H9 (cell line): Measurements from ENCODE around the gene NPIPA3. TPM values are rescaled to one million over a fixed set of nuclear protein-coding genes. Genes with fewer than 3 reads are reported as not detected.
"Not testable (repeated sequence)": the region's sequence is repeated elsewhere in the genome, so short reads cannot be mapped to it uniquely, and the experiment has no call there.

Experiments
- DNase-seq: peaks from one replicate; pipeline ENCODE4 v3.0.0-alpha.2; 2017
- H2AFZ ChIP-seq: one replicate; pipeline ENCODE4 v1.6.1; 2013; ENCODE audit warnings: mild to moderate bottlenecking, low read length, control low read depth, moderate library complexity
- H2AK5ac ChIP-seq: 2 replicates; pipeline ENCODE4 v1.6.1; 2013; ENCODE audit warnings: low read length, control low read depth, mixed read lengths; ENCODE audit not compliant: insufficient read length
- H2BK120ac ChIP-seq: one replicate; pipeline ENCODE4 v1.6.1; 2013; ENCODE audit warnings: low read depth, mild to moderate bottlenecking, low read length, control low read depth, inconsistent platforms; ENCODE audit not compliant: poor library complexity, severe bottlenecking
- H2BK12ac ChIP-seq: 2 replicates; pipeline ENCODE4 v1.6.1; 2013; ENCODE audit warnings: low read length, control low read depth, mixed read lengths, low read depth; ENCODE audit not compliant: insufficient read length
- H2BK15ac ChIP-seq: 2 replicates; pipeline ENCODE4 v1.6.1; 2013; ENCODE audit warnings: low read depth, low read length, control low read depth
- H2BK20ac ChIP-seq: one replicate; pipeline ENCODE4 v1.6.1; 2013; ENCODE audit warnings: low read depth, mild to moderate bottlenecking, low read length, control low read depth, inconsistent platforms; ENCODE audit not compliant: poor library complexity, severe bottlenecking
- H2BK5ac ChIP-seq: 2 replicates; pipeline ENCODE4 v1.6.1; 2013; ENCODE audit warnings: low read length, control low read depth, mixed read lengths; ENCODE audit not compliant: insufficient read length
- H3K14ac ChIP-seq: 2 replicates; pipeline ENCODE4 v1.6.1; 2013; ENCODE audit warnings: low read length, control low read depth; ENCODE audit not compliant: insufficient read depth
- H3K18ac ChIP-seq: 2 replicates; pipeline ENCODE4 v1.6.1; 2013; ENCODE audit warnings: low read depth, mild to moderate bottlenecking, mixed read lengths, low read length, control low read depth; ENCODE audit not compliant: insufficient read length
- H3K23ac ChIP-seq: 2 replicates; pipeline ENCODE4 v1.6.1; 2013; ENCODE audit warnings: low read length, control low read depth, mixed read lengths, low read depth; ENCODE audit not compliant: insufficient read length
- H3K23me2 ChIP-seq: 2 replicates; pipeline ENCODE4 v1.6.1; 2013; ENCODE audit warnings: low read depth, mild to moderate bottlenecking, mixed read lengths, low read length, control low read depth; ENCODE audit not compliant: insufficient read length, poor library complexity, severe bottlenecking
- H3K27ac ChIP-seq: 2 replicates; pipeline ENCODE4 v1.5.1; 2013; ENCODE audit warnings: low read length, control low read depth, mixed read lengths, low read depth; ENCODE audit not compliant: insufficient read length
- H3K27me3 ChIP-seq: 2 replicates; pipeline ENCODE4 v1.6.1; 2013; ENCODE audit warnings: low read length, control low read depth, inconsistent platforms; ENCODE audit not compliant: insufficient read depth
- H3K4ac ChIP-seq: 2 replicates; pipeline ENCODE4 v1.6.1; 2013; ENCODE audit warnings: low read depth, mild to moderate bottlenecking, control low read depth, inconsistent platforms, low read length, moderate library complexity
- H3K4me1 ChIP-seq: 2 replicates; pipeline ENCODE4 v1.6.1; 2013; ENCODE audit warnings: low read length, control low read depth, inconsistent platforms; ENCODE audit not compliant: insufficient read depth
- H3K4me2 ChIP-seq: 2 replicates; pipeline ENCODE4 v1.6.1; 2013; ENCODE audit warnings: low read length, control low read depth, mixed read lengths; ENCODE audit not compliant: insufficient read length, insufficient read depth
- H3K56ac ChIP-seq: 2 replicates; pipeline ENCODE4 v1.6.1; 2013; ENCODE audit warnings: low read depth, mild to moderate bottlenecking, mixed read lengths, low read length, control low read depth; ENCODE audit not compliant: insufficient read length
- H3K79me1 ChIP-seq: 2 replicates; pipeline ENCODE4 v1.6.1; 2013; ENCODE audit warnings: low read depth, mild to moderate bottlenecking, moderate library complexity, low read length, control low read depth, inconsistent platforms; ENCODE audit not compliant: insufficient read depth, poor library complexity, severe bottlenecking
- H3K79me2 ChIP-seq: 2 replicates; pipeline ENCODE4 v1.6.1; 2013; ENCODE audit warnings: low read length, control low read depth, inconsistent platforms; ENCODE audit not compliant: insufficient read depth
- H3K9ac ChIP-seq: 2 replicates; pipeline ENCODE4 v1.6.1; 2013; ENCODE audit warnings: low read length, control low read depth, mixed read lengths; ENCODE audit not compliant: insufficient read length; ENCODE audit errors: extremely low read depth
- H3K9me3 ChIP-seq: one replicate; pipeline ENCODE4 v1.6.1; 2013; ENCODE audit warnings: low read depth, low read length, inconsistent platforms; ENCODE audit not compliant: control insufficient read depth
- H3T11ph ChIP-seq: one replicate; pipeline ENCODE4 v1.6.1; 2013; ENCODE audit warnings: mild to moderate bottlenecking, low read length, control low read depth, inconsistent platforms
- H4K20me1 ChIP-seq: one replicate; pipeline ENCODE4 v1.6.1; 2013; ENCODE audit not compliant: control insufficient read depth, insufficient read length, insufficient read depth
- H4K5ac ChIP-seq: 2 replicates; pipeline ENCODE4 v1.6.1; 2013; ENCODE audit warnings: low read depth, mild to moderate bottlenecking, mixed read lengths, low read length, control low read depth; ENCODE audit not compliant: insufficient read length
- H4K8ac ChIP-seq: replicated peaks from 2 replicates; pipeline ENCODE4 v1.6.1; 2013; ENCODE audit warnings: low read length, control low read depth, mixed read lengths, low read depth; ENCODE audit not compliant: insufficient read length
- H4K91ac ChIP-seq: 2 replicates; pipeline ENCODE4 v1.6.1; 2013; ENCODE audit warnings: low read depth, mild to moderate bottlenecking, moderate library complexity, mixed read lengths, low read length, control low read depth; ENCODE audit not compliant: insufficient read length
- H3K27ac Mint-ChIP-seq, 3 experiments: 2 replicates in 2 of 3; 3 replicates in 1 of 3; pipeline ENCODE4 v1.8.0; 2020 to 2021; ENCODE audit warnings: mixed read lengths in 3 of 3, mild to moderate bottlenecking in 1 of 3, moderate library complexity in 1 of 3
- H3K27me3 Mint-ChIP-seq: 2 replicates; pipeline ENCODE4 v1.8.0; 2021; ENCODE audit warnings: low read depth, mild to moderate bottlenecking, moderate library complexity, mixed read lengths
- H3K36me3 Mint-ChIP-seq, 3 experiments: 2 replicates in 2 of 3; 3 replicates in 1 of 3; pipeline ENCODE4 v1.8.0; 2020 to 2021; ENCODE audit warnings: low read depth in 3 of 3, mixed read lengths in 3 of 3; ENCODE audit not compliant: insufficient read depth in 1 of 3
- H3K4me1 Mint-ChIP-seq, 2 experiments: 2 replicates each; pipeline ENCODE4 v1.8.0; 2020; ENCODE audit warnings: mixed read lengths in 2 of 2
- H3K4me3 Mint-ChIP-seq, 2 experiments: 2 replicates in 1 of 2; 3 replicates in 1 of 2; pipeline ENCODE4 v1.8.0; 2020 to 2021; ENCODE audit warnings: mild to moderate bottlenecking in 2 of 2, mixed read lengths in 2 of 2, moderate library complexity in 1 of 2
- H3K9me3 Mint-ChIP-seq, 2 experiments: 2 replicates in 1 of 2; 3 replicates in 1 of 2; pipeline ENCODE4 v1.8.0; 2020; ENCODE audit warnings: mild to moderate bottlenecking in 2 of 2, mixed read lengths in 2 of 2, moderate library complexity in 1 of 2
- WGBS: extraction: QIAGEN DNeasy Blood & Tissue Kit; methylation state at CpG from one replicate; pipeline ENCODE4 v1.1.7; 2013; ENCODE audit warnings: missing lambda C conversion rate, low lambda C conversion rate, mixed read lengths; ENCODE audit not compliant: insufficient read length; ENCODE audit errors: extremely low coverage; 5-methylcytosine and 5-hydroxymethylcytosine counted together
- total RNA-seq: library from RNA; stranded (reverse); gene quantifications from 2 replicates; pipeline ENCODE4 v1.2.1, GENCODE V29; 2021

NPIPA3 gene
- total RNA-seq, 1 experiment from 2014 or later = 1.3 TPM

DNA sequence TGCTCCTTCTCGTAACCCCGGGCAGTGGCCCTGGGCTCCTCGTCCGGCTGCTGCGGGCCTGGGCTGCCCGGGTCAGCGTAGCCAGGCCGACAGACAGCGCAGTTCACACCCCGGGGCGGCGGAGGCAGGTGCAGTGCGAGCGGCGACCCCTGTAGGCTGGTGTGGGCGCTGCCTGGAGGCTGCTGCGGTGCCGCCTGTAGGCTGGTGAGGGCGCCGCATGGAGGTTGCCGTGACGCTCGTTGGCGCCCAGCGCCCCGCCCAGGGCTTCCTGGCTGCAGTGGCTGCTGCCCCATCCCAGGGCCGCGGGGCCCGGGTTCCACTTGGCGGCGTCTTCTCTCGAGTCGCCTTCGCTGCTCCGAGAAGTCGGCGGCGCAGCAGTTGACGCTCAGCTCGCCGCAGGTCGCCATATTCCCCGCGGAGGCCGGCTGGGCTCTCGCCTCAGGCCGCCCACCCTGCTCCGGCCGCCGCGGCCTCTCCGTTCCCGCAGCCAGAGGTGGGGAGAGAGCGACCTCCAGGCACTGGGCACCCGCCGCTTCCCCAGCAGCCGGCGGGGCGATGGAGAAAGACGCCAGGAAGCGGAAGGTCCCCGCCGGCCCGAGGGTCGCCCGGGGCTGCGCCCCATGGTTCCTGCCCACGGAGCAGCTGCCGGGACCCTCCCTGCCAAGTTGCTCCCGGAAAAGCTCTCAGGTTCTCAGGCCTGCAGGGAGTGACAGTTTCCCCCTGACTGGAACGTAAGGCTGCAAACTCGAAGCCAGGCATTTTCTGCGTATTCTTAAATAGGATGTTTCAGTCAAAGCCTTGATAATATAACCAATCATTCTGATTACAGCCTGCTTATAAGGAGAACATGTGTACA lies 39.3 kb downstream of the NPIPA3 start, which contains the start of gene NPIPA2:
TSS of gene NPIPA2 (plus strand) at position 261 of the 856 bp plus-strand sequence. CDS start 5,533 bp downstream, outside the sequence.
- not testable (repeated sequence) for H3K56ac ChIP-seq, H3K9me3 ChIP-seq, H3K79me1 ChIP-seq, H2BK5ac ChIP-seq, H2BK20ac ChIP-seq, H3K9me3 Mint-ChIP-seq, H4K91ac ChIP-seq, H2BK15ac ChIP-seq, H3K27me3 ChIP-seq, H2BK12ac ChIP-seq, H3K27ac ChIP-seq, H3K9ac ChIP-seq, DNase-seq, H3T11ph ChIP-seq, H2AK5ac ChIP-seq, H3K27me3 Mint-ChIP-seq, H4K20me1 ChIP-seq, H3K36me3 Mint-ChIP-seq, H2AFZ ChIP-seq, H3K4me2 ChIP-seq, H4K5ac ChIP-seq, H3K23me2 ChIP-seq, H3K4me1 ChIP-seq, H3K18ac ChIP-seq, H3K4me1 Mint-ChIP-seq, H3K27ac Mint-ChIP-seq, H3K4me3 Mint-ChIP-seq, H4K8ac ChIP-seq, H3K23ac ChIP-seq, H2BK120ac ChIP-seq, H3K79me2 ChIP-seq, H3K14ac ChIP-seq, H3K4ac ChIP-seq
- no CpG with 5 or more reads among the region's 73 CpGs for WGBS

DNA sequence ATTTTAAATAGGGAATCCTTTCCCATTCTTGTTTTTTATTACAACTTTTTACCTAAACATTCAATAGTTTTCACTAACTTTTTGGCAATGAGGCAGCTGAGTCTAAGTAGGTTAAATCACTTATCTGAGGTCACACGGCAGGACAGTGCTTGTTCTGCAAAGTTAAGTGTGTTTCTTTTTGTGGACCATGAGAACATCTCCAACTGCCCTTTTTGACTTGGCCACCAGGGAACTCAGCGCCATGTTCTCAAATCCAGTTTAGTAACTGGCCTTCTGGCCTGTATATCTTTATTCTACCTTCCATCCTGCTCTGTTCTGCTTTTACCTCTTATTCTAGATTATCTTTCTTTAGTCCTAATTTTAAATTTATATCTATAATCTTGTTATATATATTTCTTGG lies 70.4 kb downstream of the NPIPA3 start:
- H4K20me1 ChIP-seq, H3K56ac ChIP-seq, H2BK120ac ChIP-seq, H2BK5ac ChIP-seq, H3K79me2 ChIP-seq, H4K8ac ChIP-seq, H2BK15ac ChIP-seq, H3K14ac ChIP-seq, H3K9me3 ChIP-seq, H3K23ac ChIP-seq, H3K36me3 Mint-ChIP-seq, H3K27me3 Mint-ChIP-seq, H3T11ph ChIP-seq, H3K4me3 Mint-ChIP-seq, H3K27ac Mint-ChIP-seq, H3K9ac ChIP-seq, H2AK5ac ChIP-seq, H4K5ac ChIP-seq, H4K91ac ChIP-seq, H3K23me2 ChIP-seq, H2BK20ac ChIP-seq, H3K4ac ChIP-seq, H3K9me3 Mint-ChIP-seq, H3K4me1 Mint-ChIP-seq, H3K27me3 ChIP-seq, H2BK12ac ChIP-seq, H3K4me1 ChIP-seq, H3K18ac ChIP-seq, DNase-seq, H2AFZ ChIP-seq, H3K4me2 ChIP-seq, H3K79me1 ChIP-seq, H3K27ac ChIP-seq: not testable (repeated sequence)
- WGBS = no CpG with 5 or more reads among the region's 2 CpGs
